SK-N-MC (cell line): ENCODE measurements around the gene RHBG.

Source experiments
- DNase-seq: peaks from one replicate; pipeline ENCODE4 v3.0.0-alpha.2; 2011; ENCODE audit warnings: low read depth, low spot score
- H3K27ac ChIP-seq: fragments of 200-600 bp; sonication (generic); 2 replicates; pipeline ENCODE4 v1.5.1; 2016; ENCODE audit warnings: mixed run types
- H3K36me3 ChIP-seq: fragments of 200-600 bp; sonication (generic); 2 replicates; pipeline ENCODE4 v1.6.1; 2017; ENCODE audit warnings: antibody characterized with exemption, low read length, mixed read lengths; ENCODE audit not compliant: insufficient read depth
- H3K4me3 ChIP-seq: fragments of 200-600 bp; sonication (generic); 2 replicates; pipeline ENCODE4 v1.5.1; 2016
- H3K9ac ChIP-seq: fragments of 200-600 bp; sonication (generic); 2 replicates; pipeline ENCODE4 v1.8.0; 2017; ENCODE audit warnings: mixed run types, mixed read lengths; ENCODE audit not compliant: insufficient read length
- H3K9me3 ChIP-seq: fragments of 200-600 bp; sonication (generic); 2 replicates; pipeline ENCODE4 v1.6.1; 2017; ENCODE audit warnings: low read depth, mild to moderate bottlenecking, antibody characterized with exemption, low read length, moderate library complexity, mixed read lengths
- EZH2 ChIP-seq: fragments of 200-600 bp; sonication (generic); IDR thresholded peaks from one replicate; pipeline ENCODE4 v1.6.1; 2017; ENCODE audit warnings: antibody characterized with exemption
- FOXP2 ChIP-seq: optimal IDR thresholded peaks from 2 replicates; pipeline ENCODE3; 2011; ENCODE audit warnings: mild to moderate bottlenecking, moderate library complexity; ENCODE audit not compliant: insufficient read depth; ENCODE audit errors: extremely low read length, control extremely low read depth
- POLR2AphosphoS5 ChIP-seq: IDR thresholded peaks from 2 replicates; pipeline ENCODE4 v1.6.1; 2012; ENCODE audit warnings: mild to moderate bottlenecking, low read depth, low read length, borderline replicate concordance

RHBG gene

DNA sequence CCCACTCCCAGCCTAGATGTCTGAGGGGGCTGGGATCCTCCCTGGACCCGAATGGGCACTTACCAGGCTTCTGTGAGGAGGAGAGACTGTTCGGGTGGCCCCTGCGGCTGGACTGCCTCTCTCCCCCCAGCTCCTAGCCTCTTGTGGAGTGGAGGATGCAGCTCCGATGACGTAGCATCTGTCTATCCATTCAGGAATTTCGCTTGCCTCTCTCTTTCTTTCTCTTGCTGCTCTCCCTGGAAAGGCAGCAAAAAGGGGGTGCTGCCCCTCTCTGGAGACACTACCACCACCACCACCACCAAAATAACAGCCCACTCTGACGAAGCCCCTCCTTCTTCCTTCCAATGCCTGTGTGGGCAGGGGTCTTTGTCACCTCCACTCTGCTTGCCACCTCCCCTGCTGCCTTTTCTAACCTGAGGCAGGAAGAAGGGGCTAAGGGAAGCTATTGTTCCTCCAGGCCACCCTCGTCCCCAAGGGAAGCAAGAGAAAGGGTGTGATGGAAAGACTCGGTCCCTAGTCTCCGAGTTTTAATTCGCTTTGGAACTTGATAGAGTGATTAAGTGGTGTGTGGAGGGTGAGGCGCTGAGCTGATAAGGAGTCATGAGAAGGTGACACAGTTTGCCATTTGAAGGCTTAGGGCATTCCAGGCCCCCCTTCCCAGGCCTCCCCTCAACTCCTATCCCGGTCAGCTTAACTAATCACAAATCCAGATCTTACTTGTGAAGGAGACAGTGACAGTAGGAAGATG lies 60.5 kb downstream of the RHBG start:
- Histone ChIP-seq H3K9ac (no peak overlapping the region), H3K36me3 (no peaks in the 10 kb centered on the region), H3K4me3 (no peak overlapping the region), H3K27ac (no peak overlapping the region), H3K9me3 (no peaks in the 10 kb centered on the region)
- TF ChIP-seq EZH2 = no peak
- no peak for TF ChIP-seq FOXP2
- TF ChIP-seq POLR2AphosphoS5 = no peak
- no peak for DNase-seq

DNA sequence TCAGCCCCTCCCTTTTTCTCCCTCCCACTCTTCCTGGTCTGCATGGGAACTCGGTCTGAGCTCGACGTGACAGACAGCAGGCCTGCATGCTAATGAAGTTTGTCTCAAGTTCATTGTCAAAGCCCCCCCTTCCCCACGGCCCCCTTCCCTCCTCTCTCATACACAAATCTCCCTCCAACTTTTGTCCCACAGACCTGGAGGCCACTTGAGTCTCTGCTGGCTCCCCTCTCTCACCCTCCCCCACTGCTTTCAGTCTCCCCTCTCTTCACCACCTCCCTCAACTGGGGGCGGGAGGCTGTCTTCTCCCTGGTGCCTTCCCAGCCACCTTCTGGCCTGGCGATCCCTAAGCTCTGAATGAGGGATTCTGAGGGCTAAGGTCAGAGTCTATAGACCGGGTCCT lies 61.3 kb downstream of the RHBG start:
- H3K9ac ChIP-seq = no peak overlapping the region
- H3K9me3 ChIP-seq = no peaks in the 10 kb centered on the region
- no peak for DNase-seq
- H3K27ac ChIP-seq = no peak overlapping the region
- H3K4me3 ChIP-seq = no peak overlapping the region
- H3K36me3 ChIP-seq = no peaks in the 10 kb centered on the region
- TF ChIP-seq POLR2AphosphoS5 = no peak
- no peak for TF ChIP-seq EZH2
- no peak for TF ChIP-seq FOXP2

- no peak overlapping the region for H3K4me3 ChIP-seq
- TF ChIP-seq EZH2 (no peak), POLR2AphosphoS5 (no peak), FOXP2 (no peak)
- no peak overlapping the region for H3K9ac ChIP-seq
- no peak for DNase-seq
- no peaks in the 10 kb centered on the region for H3K36me3 ChIP-seq
- no peaks in the 10 kb centered on the region for H3K9me3 ChIP-seq
- H3K27ac ChIP-seq = no peak overlapping the region
Observed at GRCh38 chr1:156430866-156431265, 61.9 kb downstream of the RHBG start.

DNA sequence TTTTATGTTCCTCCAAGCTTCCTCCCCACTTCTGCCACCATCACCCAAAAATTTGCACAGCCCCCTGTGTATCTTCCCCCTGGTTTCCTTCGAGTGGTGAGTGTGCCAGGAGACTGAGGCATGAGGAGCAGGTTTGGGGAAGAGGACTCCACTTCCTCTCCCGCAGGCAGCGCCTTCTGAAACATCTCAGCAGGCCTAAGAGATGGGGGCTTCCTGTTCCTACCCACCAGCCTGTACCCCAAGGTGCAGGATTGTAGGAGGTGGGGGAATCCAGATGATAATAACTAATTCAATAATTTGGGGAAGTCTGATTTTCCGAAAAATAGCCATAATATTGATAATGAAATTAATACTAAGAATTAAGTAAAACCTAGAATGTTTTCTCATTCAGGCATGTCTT lies 62.4 kb downstream of the RHBG start:
- TF ChIP-seq FOXP2 = no peak
- TF ChIP-seq POLR2AphosphoS5 = no peak
- no peak for TF ChIP-seq EZH2
- no peaks in the 10 kb centered on the region for H3K36me3 ChIP-seq
- DNase-seq = no peak
- no peak overlapping the region for H3K27ac ChIP-seq
- H3K9me3 ChIP-seq = no peaks in the 10 kb centered on the region
- H3K9ac ChIP-seq = no peak overlapping the region
- H3K4me3 ChIP-seq = no peak overlapping the region

- Histone ChIP-seq H3K9ac (no peak overlapping the region), H3K9me3 (no peaks in the 10 kb centered on the region), H3K27ac (no peak overlapping the region), H3K4me3 (no peak overlapping the region), H3K36me3 (no peaks in the 10 kb centered on the region)
- TF ChIP-seq FOXP2 = no peak
- TF ChIP-seq POLR2AphosphoS5 = no peak
- no peak for TF ChIP-seq EZH2
- DNase-seq = no peak
Observed at GRCh38 chr1:156431769-156432668, 63.0 kb downstream of the RHBG start.

DNA sequence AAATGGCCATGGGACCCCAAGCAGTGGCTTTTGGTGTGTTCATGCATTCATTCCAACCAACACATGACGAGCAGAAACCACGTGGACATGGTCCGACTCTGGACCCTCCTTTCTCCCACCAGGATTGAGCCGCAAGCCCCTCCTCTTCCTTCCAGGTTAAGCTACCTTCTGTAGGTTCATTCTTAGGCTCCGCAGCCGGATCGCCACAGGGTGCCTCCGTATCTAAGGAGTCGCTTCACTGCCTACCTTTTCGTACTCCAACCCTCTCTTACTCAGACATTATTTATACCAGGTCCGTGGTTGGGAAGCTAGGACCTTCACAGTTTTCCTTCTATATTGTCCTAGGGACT lies 63.6 kb downstream of the RHBG start:
- TF ChIP-seq EZH2 (no peak), POLR2AphosphoS5 (no peak), FOXP2 (no peak)
- no peak overlapping the region for H3K4me3 ChIP-seq
- H3K9ac ChIP-seq = no peak overlapping the region
- no peak overlapping the region for H3K27ac ChIP-seq
- DNase-seq = no peak
- no peaks in the 10 kb centered on the region for H3K9me3 ChIP-seq
- H3K36me3 ChIP-seq = no peaks in the 10 kb centered on the region

GRCh38 chr1:156433032-156433431 lies 64.0 kb downstream of the RHBG start:
- Histone ChIP-seq H3K9ac (no peak overlapping the region), H3K27ac (no peak overlapping the region), H3K9me3 (no peaks in the 10 kb centered on the region), H3K36me3 (no peaks in the 10 kb centered on the region), H3K4me3 (no peak overlapping the region)
- TF ChIP-seq FOXP2 = no peak
- no peak for DNase-seq

DNA sequence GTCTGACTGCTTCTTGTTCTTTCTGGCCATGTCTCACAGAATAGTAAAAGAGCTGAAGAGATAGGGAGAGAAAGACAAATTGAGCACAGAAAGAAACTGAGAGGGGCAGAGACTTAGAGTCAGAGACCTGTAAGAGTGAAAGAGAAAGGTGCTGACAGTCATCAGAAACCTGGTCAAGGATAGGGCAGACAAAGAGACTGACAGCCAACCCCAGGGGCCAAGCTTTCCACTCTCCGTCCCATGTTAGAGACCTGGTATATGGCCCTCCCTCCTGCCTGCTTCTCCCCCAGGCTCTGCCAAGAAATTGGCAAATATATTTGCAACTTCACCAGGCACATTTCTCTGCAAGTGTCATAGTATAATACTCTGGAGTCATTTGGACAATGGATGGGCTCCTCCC lies 64.6 kb downstream of the RHBG start:
- Histone ChIP-seq H3K4me3 (no peak overlapping the region), H3K36me3 (no peaks in the 10 kb centered on the region), H3K9me3 (no peaks in the 10 kb centered on the region), H3K27ac (no peak overlapping the region), H3K9ac (no peak overlapping the region)
- TF ChIP-seq POLR2AphosphoS5 (no peak), EZH2 (no peak), FOXP2 (no peak)
- DNase-seq = no peak
